ENCODE measurements around the gene MYOCD.

The MYOCD gene

GRCh38 chr17:12637745-12638651, 27.7 kb upstream of the MYOCD start:
- CTCF ChIA-PET, result no interaction called here
- no peak for TF ChIP-seq FOXA1 (IDR thresholded peaks at IDR 0.05)
- no peak for TF ChIP-seq BHLHE40 (IDR thresholded peaks at IDR 0.05; ENCODE audit: borderline replicate concordance)
- no peak for TF ChIP-seq TARDBP (IDR thresholded peaks at IDR 0.05)
- TF ChIP-seq CTBP1 (IDR thresholded peaks at IDR 0.05; ENCODE audit: borderline replicate concordance), result no peak
- no peak for TF ChIP-seq PKNOX1 (IDR thresholded peaks at IDR 0.05)
- TF ChIP-seq FOXM1 (IDR thresholded peaks at IDR 0.05; ENCODE audit: borderline replicate concordance), result no peak
- no peak for TF ChIP-seq ZNF384 (IDR thresholded peaks at IDR 0.05)
- no peak for TF ChIP-seq L3MBTL2 (conservative IDR thresholded peaks at IDR 0.05)
- TF ChIP-seq SUZ12 (IDR thresholded peaks at IDR 0.05), result no peak
- TF ChIP-seq ELF4 (IDR thresholded peaks at IDR 0.05), result no peak
- DNase-seq (ENCODE audit: extremely low spot score), result no peak
- POLR2A ChIA-PET, result no interaction called here

GRCh38 chr17:12640364-12640763, 25.3 kb upstream of the MYOCD start:
- ChIA-PET CTCF (no interaction called here), POLR2A (no interaction called here)
- no peak for TF ChIP-seq LEF1 (IDR thresholded peaks at IDR 0.05; ENCODE audit: borderline replicate concordance)
- TF ChIP-seq CTBP1 (IDR thresholded peaks at IDR 0.05; ENCODE audit: borderline replicate concordance), result no peak
- no peak for TF ChIP-seq TARDBP (IDR thresholded peaks at IDR 0.05)
- TF ChIP-seq FOXA1 (IDR thresholded peaks at IDR 0.05), result no peak
- DNase-seq (ENCODE audit: extremely low spot score), result no peak

GRCh38 chr17:12641084-12641483, 24.6 kb upstream of the MYOCD start:
- DNase-seq (ENCODE audit: extremely low spot score), result no peak
- TF ChIP-seq ELF4 (IDR thresholded peaks at IDR 0.05) (no peak), LEF1 (IDR thresholded peaks at IDR 0.05; ENCODE audit: borderline replicate concordance) (no peak), HDGF (IDR thresholded peaks at IDR 0.05; ENCODE audit: borderline replicate concordance) (no peak)
- ChIA-PET POLR2A (no interaction called here), CTCF (no interaction called here)

GRCh38 chr17:12642034-12642433, 23.7 kb upstream of the MYOCD start:
- TF ChIP-seq L3MBTL2 (conservative IDR thresholded peaks at IDR 0.05) (no peak), SUZ12 (IDR thresholded peaks at IDR 0.05) (no peak), ZNF384 (IDR thresholded peaks at IDR 0.05) (no peak), FOXK2 (IDR thresholded peaks at IDR 0.05) (no peak), NFRKB (IDR thresholded peaks at IDR 0.05) (no peak)
- no peak for DNase-seq (ENCODE audit: extremely low spot score)
- CTCF ChIA-PET, result no interaction called here
- POLR2A ChIA-PET, result no interaction called here

- CTCF ChIA-PET, result no interaction called here
- POLR2A ChIA-PET, result no interaction called here
- TF ChIP-seq FOXK2 (IDR thresholded peaks at IDR 0.05) (no peak), ARNT (IDR thresholded peaks at IDR 0.05) (no peak), LEF1 (IDR thresholded peaks at IDR 0.05; ENCODE audit: borderline replicate concordance) (no peak), FOXA1 (IDR thresholded peaks at IDR 0.05) (no peak), SUZ12 (IDR thresholded peaks at IDR 0.05) (no peak), PKNOX1 (IDR thresholded peaks at IDR 0.05) (no peak)
- DNase-seq (ENCODE audit: extremely low spot score), result no peak
Measured at GRCh38 chr17:12643822-12644221, 21.9 kb upstream of the MYOCD start.

GRCh38 chr17:12644623-12645022, 21.1 kb upstream of the MYOCD start:
- TF ChIP-seq ELF4 (IDR thresholded peaks at IDR 0.05) (no peak), PKNOX1 (IDR thresholded peaks at IDR 0.05) (no peak), SP1 (IDR thresholded peaks at IDR 0.05) (no peak), ARNT (IDR thresholded peaks at IDR 0.05) (no peak), CTBP1 (IDR thresholded peaks at IDR 0.05; ENCODE audit: borderline replicate concordance) (no peak), BHLHE40 (IDR thresholded peaks at IDR 0.05; ENCODE audit: borderline replicate concordance) (no peak), FOXA1 (IDR thresholded peaks at IDR 0.05) (no peak), TARDBP (IDR thresholded peaks at IDR 0.05) (no peak), L3MBTL2 (conservative IDR thresholded peaks at IDR 0.05) (no peak), FOXK2 (IDR thresholded peaks at IDR 0.05) (no peak), LEF1 (IDR thresholded peaks at IDR 0.05; ENCODE audit: borderline replicate concordance) (no peak), SUZ12 (IDR thresholded peaks at IDR 0.05) (no peak), NFRKB (IDR thresholded peaks at IDR 0.05) (no peak), HDGF (IDR thresholded peaks at IDR 0.05; ENCODE audit: borderline replicate concordance) (no peak), FOXM1 (IDR thresholded peaks at IDR 0.05; ENCODE audit: borderline replicate concordance) (no peak), ZNF384 (IDR thresholded peaks at IDR 0.05) (no peak)
- ChIA-PET POLR2A (no interaction called here), CTCF (no interaction called here)
- no peak for DNase-seq (ENCODE audit: extremely low spot score)

- POLR2A ChIA-PET, result no interaction called here
Measured at GRCh38 chr17:12646761-12647422, 18.8 kb upstream of the MYOCD start.

More at GRCh38 chr17:12646761-12647422, 18.8 kb upstream of the MYOCD start:
- CTCF ChIA-PET, result no interaction called here
- TF ChIP-seq NFRKB (IDR thresholded peaks at IDR 0.05) (no peak), BHLHE40 (IDR thresholded peaks at IDR 0.05; ENCODE audit: borderline replicate concordance) (no peak), FOXM1 (IDR thresholded peaks at IDR 0.05; ENCODE audit: borderline replicate concordance) (no peak), ELF4 (IDR thresholded peaks at IDR 0.05) (no peak), PKNOX1 (IDR thresholded peaks at IDR 0.05) (no peak), FOXA1 (IDR thresholded peaks at IDR 0.05) (no peak), SP1 (IDR thresholded peaks at IDR 0.05) (no peak), L3MBTL2 (conservative IDR thresholded peaks at IDR 0.05) (no peak), CTBP1 (IDR thresholded peaks at IDR 0.05; ENCODE audit: borderline replicate concordance) (no peak), TARDBP (IDR thresholded peaks at IDR 0.05) (no peak), FOXK2 (IDR thresholded peaks at IDR 0.05) (no peak), HDGF (IDR thresholded peaks at IDR 0.05; ENCODE audit: borderline replicate concordance) (no peak), ARNT (IDR thresholded peaks at IDR 0.05) (no peak), SUZ12 (IDR thresholded peaks at IDR 0.05) (no peak), ZNF384 (IDR thresholded peaks at IDR 0.05) (no peak), LEF1 (IDR thresholded peaks at IDR 0.05; ENCODE audit: borderline replicate concordance) (no peak)
- DNase-seq (ENCODE audit: extremely low spot score), result no peak
